ENCODE results near the gene TRAF5. TPM values are rescaled to one million over a fixed set of nuclear protein-coding genes. Genes with fewer than 3 reads are reported as not detected.

Gene TRAF5
- total and polyA plus RNA-seq, 8 donors = 4.3 to 50.7 (median 18.5) TPM

DNA sequence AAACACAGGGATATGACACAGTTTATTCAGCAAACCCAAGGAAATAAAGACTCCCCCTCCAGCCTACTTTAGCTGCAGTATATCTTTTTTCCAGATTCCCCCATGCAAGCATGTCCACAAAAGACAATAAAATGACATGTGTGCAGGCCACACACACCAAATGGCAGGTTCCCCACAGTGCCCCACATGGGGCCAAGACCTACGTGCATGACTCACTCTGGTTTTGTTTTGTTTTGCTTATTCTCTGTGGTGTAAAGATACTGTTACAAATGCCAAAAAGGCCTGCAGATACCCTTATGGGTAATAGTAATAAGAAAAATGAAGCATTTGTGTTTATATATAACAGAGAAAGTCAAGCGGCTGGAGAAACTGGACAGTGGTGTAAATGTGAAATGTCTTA is 93.8 kb downstream of the TRAF5 start:
- WGBS, 5 donors = 80 to 85% (median 82%) methylated on average over 2 of the region's 2 CpGs
- Histone ChIP-seq H3K36me3 (no peaks in the 10 kb centered on the region), H3K27ac (no peak overlapping the region), H3K4me3 (no peak overlapping the region), H3K9me3 (no peaks in the 10 kb centered on the region), H3K4me1 (peaks cover 0 to 11% (median 3%) of the 10 kb centered on the region in 4 donors), H3K27me3 (no peaks in the 10 kb centered on the region)
- TF ChIP-seq EP300 (IDR thresholded peaks at IDR 0.05) (no peak), POLR2AphosphoS5 (IDR thresholded peaks at IDR 0.05) (no peak), POLR2A (IDR thresholded peaks at IDR 0.05) (no peak)
- TF ChIP-seq, protein P1, sequence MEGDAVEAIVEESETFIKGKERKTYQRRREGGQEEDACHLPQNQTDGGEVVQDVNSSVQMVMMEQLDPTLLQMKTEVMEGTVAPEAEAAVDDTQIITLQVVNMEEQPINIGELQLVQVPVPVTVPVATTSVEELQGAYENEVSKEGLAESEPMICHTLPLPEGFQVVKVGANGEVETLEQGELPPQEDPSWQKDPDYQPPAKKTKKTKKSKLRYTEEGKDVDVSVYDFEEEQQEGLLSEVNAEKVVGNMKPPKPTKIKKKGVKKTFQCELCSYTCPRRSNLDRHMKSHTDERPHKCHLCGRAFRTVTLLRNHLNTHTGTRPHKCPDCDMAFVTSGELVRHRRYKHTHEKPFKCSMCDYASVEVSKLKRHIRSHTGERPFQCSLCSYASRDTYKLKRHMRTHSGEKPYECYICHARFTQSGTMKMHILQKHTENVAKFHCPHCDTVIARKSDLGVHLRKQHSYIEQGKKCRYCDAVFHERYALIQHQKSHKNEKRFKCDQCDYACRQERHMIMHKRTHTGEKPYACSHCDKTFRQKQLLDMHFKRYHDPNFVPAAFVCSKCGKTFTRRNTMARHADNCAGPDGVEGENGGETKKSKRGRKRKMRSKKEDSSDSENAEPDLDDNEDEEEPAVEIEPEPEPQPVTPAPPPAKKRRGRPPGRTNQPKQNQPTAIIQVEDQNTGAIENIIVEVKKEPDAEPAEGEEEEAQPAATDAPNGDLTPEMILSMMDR (IDR thresholded peaks at IDR 0.05) = no peak
- intact Hi-C loops (cut with DNase I; ENCODE audit: low total_unique reads) = no loop called here
- no peak for DNase-seq

DNA sequence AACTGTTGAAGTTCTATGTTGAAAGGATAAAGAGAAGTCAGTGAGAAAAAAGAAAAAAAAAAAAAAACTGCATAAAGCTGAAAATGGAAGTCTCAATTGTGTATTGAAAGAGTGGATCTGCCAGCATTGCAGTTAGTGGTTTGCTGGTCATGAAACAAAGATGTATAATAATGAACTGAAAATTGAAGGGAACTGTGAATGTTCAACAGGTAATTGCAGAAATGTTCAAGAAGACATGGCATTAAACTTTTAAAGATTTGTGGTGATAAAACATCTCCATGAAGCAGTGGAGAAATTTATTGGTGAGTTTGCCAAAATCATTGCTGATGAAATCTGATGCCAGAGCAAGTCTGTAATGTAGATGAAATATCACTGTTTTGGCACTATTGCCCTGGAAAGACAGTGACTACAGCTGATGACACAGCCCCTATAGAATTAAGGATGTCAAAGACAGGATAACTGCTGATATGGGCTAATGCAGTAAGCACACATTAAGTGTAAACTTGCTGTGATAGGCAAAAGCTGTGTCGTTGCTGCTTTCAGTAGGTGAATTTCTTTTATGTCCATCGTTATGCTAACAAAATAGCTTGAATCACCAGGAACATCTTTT is 94.3 kb downstream of the TRAF5 start:
- intact Hi-C loops (cut with DNase I; ENCODE audit: low total_unique reads) = no loop called here
- no peak overlapping the region for H3K4me3 ChIP-seq
- peaks cover 0 to 10% (median 3%) of the 10 kb centered on the region in 4 donors for H3K4me1 ChIP-seq
- 70 to 83% (median 77%) methylated on average over 2 of the region's 2 CpGs for WGBS, 5 donors
- H3K27ac ChIP-seq = no peak overlapping the region
- no peaks in the 10 kb centered on the region for H3K36me3 ChIP-seq
- H3K27me3 ChIP-seq = no peaks in the 10 kb centered on the region
- H3K9me3 ChIP-seq = no peaks in the 10 kb centered on the region
- no peak for DNase-seq
- TF ChIP-seq, protein P1 (IDR thresholded peaks at IDR 0.05) = no peak
- TF ChIP-seq POLR2AphosphoS5 (IDR thresholded peaks at IDR 0.05) (no peak), EP300 (IDR thresholded peaks at IDR 0.05) (no peak), POLR2A (IDR thresholded peaks at IDR 0.05) (no peak)

DNA sequence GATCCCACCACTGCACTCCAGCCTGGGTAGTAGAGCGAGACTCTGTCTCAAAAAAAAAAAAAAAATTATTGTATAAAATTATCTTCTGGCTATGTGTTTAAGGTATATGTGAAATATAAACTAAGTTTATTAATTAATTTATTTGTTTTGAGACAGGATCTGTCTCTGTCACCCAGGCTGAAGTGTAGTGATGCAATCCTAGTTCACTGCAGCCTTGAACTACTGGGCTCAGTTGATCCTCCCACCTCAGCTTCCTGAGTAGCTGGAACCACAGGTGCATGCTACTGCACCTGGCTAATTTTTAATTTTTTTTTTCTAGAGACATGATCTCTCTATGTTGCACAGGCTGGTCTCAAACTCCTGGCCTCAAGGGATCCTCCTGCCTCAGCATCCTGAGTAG is 97.4 kb downstream of the TRAF5 start:
- intact Hi-C loops (cut with DNase I; ENCODE audit: low total_unique reads) = no loop called here
- TF ChIP-seq, protein P1 (IDR thresholded peaks at IDR 0.05) = no peak
- TF ChIP-seq EP300 (IDR thresholded peaks at IDR 0.05) (no peak), POLR2A (IDR thresholded peaks at IDR 0.05) (no peak), POLR2AphosphoS5 (IDR thresholded peaks at IDR 0.05) (no peak)
- 92 to 100% (median 100%) methylated on average over 1 of the region's 1 CpG for WGBS, 5 donors
- H3K27ac ChIP-seq = no peak overlapping the region
- no peaks in the 10 kb centered on the region for H3K4me1 ChIP-seq
- no peak overlapping the region for H3K4me3 ChIP-seq
- H3K36me3 ChIP-seq = peaks cover 0 to 5% (median 0%) of the 10 kb centered on the region in 4 donors
- H3K9me3 ChIP-seq = no peaks in the 10 kb centered on the region
- no peaks in the 10 kb centered on the region for H3K27me3 ChIP-seq
- DNase-seq = no peak

Other genes starting within 250 kb of the TRAF5 start
- 1 to 10 TPM in 4 of 5 donors, not detected in 1; 3.2 to 6.8 (median 3.4) TPM for gene KCNH1, start 192.7 kb upstream of the TRAF5 start, total RNA-seq
- under 1 TPM; 0.10 to 0.31 (median 0.12) TPM for gene KCNH1, start 192.7 kb upstream of the TRAF5 start, polyA plus RNA-seq
- 100 to 1,000 TPM in 1 of 5 donors, 10 to 100 TPM in 4; 17.9 to 128 (median 81.3) TPM for gene RCOR3, start 67.5 kb upstream of the TRAF5 start, total RNA-seq
- gene RCOR3, start 67.5 kb upstream of the TRAF5 start, polyA plus RNA-seq = 10 to 100 TPM; 11.1 to 22.2 (median 15.0) TPM
- under 1 TPM in 2 of 5 donors, not detected in 3; 0.14 to 0.45 TPM for gene RD3, start 165.3 kb downstream of the TRAF5 start, total RNA-seq
- gene RD3, start 165.3 kb downstream of the TRAF5 start, polyA plus RNA-seq = under 1 TPM in 2 of 3 donors, not detected in 1; 0.19 to 0.25 TPM